ENCODE data around the gene AGPAT4.

GRCh38 chr6:161303628-161304340 is 29.9 kb upstream of the AGPAT4 start:
- TF ChIP-seq CTCF (IDR thresholded peaks at IDR 0.05) = no peak
- TF ChIP-seq POLR2A (IDR thresholded peaks at IDR 0.05) = no peak
